ENCODE data around the gene TMEM120B. TPM values are rescaled to one million over a fixed set of nuclear protein-coding genes. Genes with fewer than 3 reads are reported as not detected.
"Not testable (repeated sequence)": the region's sequence is repeated elsewhere in the genome, so short reads cannot be mapped to it uniquely, and the experiment has no call there.

TMEM120B gene
- total RNA-seq, 1 donor from 2014 or later: 3.9 TPM

GRCh38 chr12:121673013-121673511 lies 39.5 kb upstream of the TMEM120B start:
- Histone ChIP-seq H3K9me3 (no peaks in the 10 kb centered on the region), H3K27me3 (no peaks in the 10 kb centered on the region), H3K4me1 (peaks cover 17% of the 10 kb centered on the region), H3K36me3 (no peaks in the 10 kb centered on the region), H3K4me3 (peak overlapping the region; percentile 54 to 55), H3K27ac (peak overlapping the region; percentile 70)
- no peak for TF ChIP-seq POLR2AphosphoS5 (IDR thresholded peaks at IDR 0.05; ENCODE audit: insufficient read depth in 1 of 2, low read depth in 1 of 2)
- no peak for TF ChIP-seq CTCF (IDR thresholded peaks at IDR 0.05)
- no peak for TF ChIP-seq POLR2A (IDR thresholded peaks at IDR 0.05)
- no peak for DNase-seq (ENCODE audit: extremely low spot score in 2 of 2)
- intact Hi-C loops (cut with DNase I): loop anchor here (5.0 kb wide), 1 partner anchor 46 kb away; the partner anchor contains the start of gene ORAI1

GRCh38 chr12:121676190-121676589 lies 36.4 kb upstream of the TMEM120B start:
- Histone ChIP-seq H3K9me3 (no peaks in the 10 kb centered on the region), H3K36me3 (no peaks in the 10 kb centered on the region), H3K4me3 (no peak overlapping the region), H3K27me3 (no peaks in the 10 kb centered on the region), H3K4me1 (peaks cover 17% of the 10 kb centered on the region), H3K27ac (no peak overlapping the region)
- intact Hi-C loops (cut with DNase I): no loop called here
- DNase-seq (ENCODE audit: extremely low spot score in 2 of 2): no peak
- TF ChIP-seq POLR2AphosphoS5 (IDR thresholded peaks at IDR 0.05; ENCODE audit: insufficient read depth in 1 of 2, low read depth in 1 of 2) (no peak), CTCF (IDR thresholded peaks at IDR 0.05) (no peak), POLR2A (IDR thresholded peaks at IDR 0.05) (no peak)

- Histone ChIP-seq H3K4me3 (no peak overlapping the region), H3K9me3 (no peaks in the 10 kb centered on the region), H3K4me1 (peaks cover under 1% of the 10 kb centered on the region), H3K27ac (no peak overlapping the region), H3K36me3 (no peaks in the 10 kb centered on the region), H3K27me3 (no peaks in the 10 kb centered on the region)
- no peak for DNase-seq (ENCODE audit: extremely low spot score in 2 of 2)
- TF ChIP-seq POLR2A (IDR thresholded peaks at IDR 0.05) (no peak), POLR2AphosphoS5 (IDR thresholded peaks at IDR 0.05; ENCODE audit: insufficient read depth in 1 of 2, low read depth in 1 of 2) (no peak), CTCF (IDR thresholded peaks at IDR 0.05) (no peak)
- intact Hi-C loops (cut with DNase I): no loop called here
Observed at GRCh38 chr12:121678305-121678704, 34.2 kb upstream of the TMEM120B start.

- TF ChIP-seq POLR2AphosphoS5 (IDR thresholded peaks at IDR 0.05; ENCODE audit: insufficient read depth in 1 of 2, low read depth in 1 of 2): no peak
- TF ChIP-seq CTCF (IDR thresholded peaks at IDR 0.05): no peak
- TF ChIP-seq POLR2A (IDR thresholded peaks at IDR 0.05): no peak
- Histone ChIP-seq H3K4me1 (no peaks in the 10 kb centered on the region), H3K9me3 (no peaks in the 10 kb centered on the region), H3K27ac (no peak overlapping the region), H3K4me3 (no peak overlapping the region), H3K27me3 (no peaks in the 10 kb centered on the region), H3K36me3 (no peaks in the 10 kb centered on the region)
- intact Hi-C loops (cut with DNase I): no loop called here
- DNase-seq (ENCODE audit: extremely low spot score in 2 of 2): no peak
Observed at GRCh38 chr12:121678716-121679300, 33.7 kb upstream of the TMEM120B start.

- H3K27me3 ChIP-seq; H3K4me1 ChIP-seq; DNase-seq (ENCODE audit: extremely low spot score in 2 of 2); H3K4me3 ChIP-seq; H3K36me3 ChIP-seq; H3K9me3 ChIP-seq; H3K27ac ChIP-seq: not testable (repeated sequence)
- intact Hi-C loops (cut with DNase I): loop anchor here (5.0 kb wide), 2 partner anchors 127 to 177 kb away; no protein-coding TSS in a partner anchor
Observed at GRCh38 chr12:121679661-121680197, 32.8 kb upstream of the TMEM120B start.
